ENCODE measurements around the gene BCL6.

DNA sequence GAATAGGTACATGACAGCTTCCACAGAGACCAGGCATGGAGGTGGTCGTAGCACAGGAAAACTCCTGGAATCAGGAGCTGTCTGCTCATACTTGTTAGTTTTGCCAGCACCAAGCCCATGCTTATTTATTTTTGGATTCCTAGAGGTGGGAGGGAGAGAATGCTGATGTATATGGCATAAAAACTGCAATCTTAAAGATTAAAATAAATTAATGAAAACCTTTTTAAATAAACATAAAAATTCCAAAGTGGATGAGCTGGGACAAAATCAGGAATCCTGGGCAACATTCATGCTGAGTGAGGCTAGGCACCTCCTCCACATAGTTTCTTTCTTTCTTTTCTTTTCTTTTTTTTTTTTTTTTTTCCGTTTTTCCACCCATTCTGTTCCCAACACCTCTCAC lies 14.3 kb upstream of the BCL6 start:
- TF ChIP-seq EZH2 (IDR thresholded peaks at IDR 0.05; ENCODE audit: borderline replicate concordance, low read length) = no peak
- TF ChIP-seq, protein P1, sequence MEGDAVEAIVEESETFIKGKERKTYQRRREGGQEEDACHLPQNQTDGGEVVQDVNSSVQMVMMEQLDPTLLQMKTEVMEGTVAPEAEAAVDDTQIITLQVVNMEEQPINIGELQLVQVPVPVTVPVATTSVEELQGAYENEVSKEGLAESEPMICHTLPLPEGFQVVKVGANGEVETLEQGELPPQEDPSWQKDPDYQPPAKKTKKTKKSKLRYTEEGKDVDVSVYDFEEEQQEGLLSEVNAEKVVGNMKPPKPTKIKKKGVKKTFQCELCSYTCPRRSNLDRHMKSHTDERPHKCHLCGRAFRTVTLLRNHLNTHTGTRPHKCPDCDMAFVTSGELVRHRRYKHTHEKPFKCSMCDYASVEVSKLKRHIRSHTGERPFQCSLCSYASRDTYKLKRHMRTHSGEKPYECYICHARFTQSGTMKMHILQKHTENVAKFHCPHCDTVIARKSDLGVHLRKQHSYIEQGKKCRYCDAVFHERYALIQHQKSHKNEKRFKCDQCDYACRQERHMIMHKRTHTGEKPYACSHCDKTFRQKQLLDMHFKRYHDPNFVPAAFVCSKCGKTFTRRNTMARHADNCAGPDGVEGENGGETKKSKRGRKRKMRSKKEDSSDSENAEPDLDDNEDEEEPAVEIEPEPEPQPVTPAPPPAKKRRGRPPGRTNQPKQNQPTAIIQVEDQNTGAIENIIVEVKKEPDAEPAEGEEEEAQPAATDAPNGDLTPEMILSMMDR (conservative IDR thresholded peaks at IDR 0.05 in 1 of 2, IDR thresholded peaks at IDR 0.05 in 1 of 2; ENCODE audit: extremely low read depth in 1 of 2, insufficient read depth in 1 of 2, low read depth in 1 of 2, low read length in 2 of 2) = no peak
